NOMO-1 treated with DMSO at 0.1 percent for 48 hours (cell line): Measurements from ENCODE around the gene AKAP8.
A peak's percentile ranks its signal among the peaks of the same experiment; 100 is the strongest.
"Not testable (repeated sequence)": the region's sequence is repeated elsewhere in the genome, so short reads cannot be mapped to it uniquely, and the experiment has no call there.

ENCODE experiments used
- DNase-seq: peaks from one replicate; lab custom pipeline; 2025; ENCODE audit not compliant: unreplicated experiment; lab: John Stamatoyannopoulos, UW

AKAP8 gene

DNA sequence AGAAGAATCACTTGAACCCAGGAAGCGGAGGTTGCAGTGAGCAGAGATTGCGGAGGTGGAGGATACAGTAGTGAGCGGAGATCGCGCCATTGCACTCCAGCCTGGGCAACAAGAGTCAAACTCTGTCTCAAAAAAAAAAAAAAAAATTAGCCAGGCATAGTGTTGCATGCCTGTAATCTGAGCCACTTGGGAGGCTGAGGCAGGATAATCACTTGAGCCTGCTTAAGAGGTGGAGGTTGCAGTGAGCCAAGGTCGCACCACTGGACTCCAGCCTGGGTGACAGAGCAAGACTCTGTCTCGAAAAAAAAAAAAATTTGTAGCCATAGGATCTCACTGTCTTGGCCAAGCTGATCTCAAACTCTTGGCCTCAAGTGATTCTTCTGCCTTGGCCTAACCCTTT, 43.6 kb downstream of the AKAP8 start:
- not testable (repeated sequence) for DNase-seq

GRCh38 chr19:15332311-15332996, 47.1 kb downstream of the AKAP8 start, which contains the start of gene BRD4:
Gene BRD4 (minus strand): TSS chr19:15332539. CDS start chr19:15273099, 59,440 bp downstream.
- peak; percentile 48 for DNase-seq

GRCh38 chr19:15331419-15332310, 47.9 kb downstream of the AKAP8 start:
- peak; percentile 48 for DNase-seq

GRCh38 chr19:15330801-15331418, 48.7 kb downstream of the AKAP8 start:
- DNase-seq: no peak

DNA sequence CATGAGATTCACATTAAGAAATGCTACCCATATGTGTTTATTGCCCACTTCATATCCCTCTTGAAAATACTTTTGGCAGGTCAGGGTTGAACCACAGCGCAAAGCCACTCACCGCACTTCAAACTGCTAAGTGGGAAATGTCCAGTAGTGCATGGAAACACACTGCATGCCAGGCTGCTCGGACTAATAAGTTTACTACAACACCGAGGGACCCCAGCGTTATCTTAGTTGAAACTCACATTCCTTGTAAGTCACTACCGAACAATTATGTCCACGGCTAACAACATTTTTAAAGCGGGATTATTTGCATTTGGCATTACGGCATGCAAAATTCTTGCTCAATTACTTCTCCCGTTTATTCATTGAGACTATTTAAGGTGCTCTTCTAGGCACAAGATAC, 51.3 kb downstream of the AKAP8 start:
- DNase-seq: no peak

GRCh38 chr19:15324791-15325519, 54.6 kb downstream of the AKAP8 start:
- no peak for DNase-seq

GRCh38 chr19:15323496-15324235, 55.9 kb downstream of the AKAP8 start:
- DNase-seq: peak; percentile 19

GRCh38 chr19:15321739-15322138, 57.8 kb downstream of the AKAP8 start:
- no peak for DNase-seq

DNA sequence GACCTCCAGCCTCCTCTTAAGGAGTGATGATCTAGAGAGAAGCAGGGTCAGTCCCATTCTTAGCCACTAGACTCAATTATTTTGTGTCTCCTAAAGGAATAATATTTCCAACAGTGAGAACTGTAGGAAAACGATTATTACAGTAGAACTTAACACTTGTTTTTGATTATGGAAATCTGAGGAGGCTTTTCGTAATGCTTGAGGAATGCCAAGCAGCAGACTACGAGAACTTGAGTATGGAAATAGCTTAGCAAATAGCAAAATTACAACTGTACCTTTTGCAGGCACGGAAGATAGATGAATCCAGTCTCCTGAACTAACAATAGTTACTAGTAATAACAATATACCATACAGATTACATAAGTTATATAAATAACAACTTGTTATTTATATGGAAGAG, 59.5 kb downstream of the AKAP8 start:
- no peak for DNase-seq

GRCh38 chr19:15318241-15318691, 61.3 kb downstream of the AKAP8 start:
- no peak for DNase-seq

DNA sequence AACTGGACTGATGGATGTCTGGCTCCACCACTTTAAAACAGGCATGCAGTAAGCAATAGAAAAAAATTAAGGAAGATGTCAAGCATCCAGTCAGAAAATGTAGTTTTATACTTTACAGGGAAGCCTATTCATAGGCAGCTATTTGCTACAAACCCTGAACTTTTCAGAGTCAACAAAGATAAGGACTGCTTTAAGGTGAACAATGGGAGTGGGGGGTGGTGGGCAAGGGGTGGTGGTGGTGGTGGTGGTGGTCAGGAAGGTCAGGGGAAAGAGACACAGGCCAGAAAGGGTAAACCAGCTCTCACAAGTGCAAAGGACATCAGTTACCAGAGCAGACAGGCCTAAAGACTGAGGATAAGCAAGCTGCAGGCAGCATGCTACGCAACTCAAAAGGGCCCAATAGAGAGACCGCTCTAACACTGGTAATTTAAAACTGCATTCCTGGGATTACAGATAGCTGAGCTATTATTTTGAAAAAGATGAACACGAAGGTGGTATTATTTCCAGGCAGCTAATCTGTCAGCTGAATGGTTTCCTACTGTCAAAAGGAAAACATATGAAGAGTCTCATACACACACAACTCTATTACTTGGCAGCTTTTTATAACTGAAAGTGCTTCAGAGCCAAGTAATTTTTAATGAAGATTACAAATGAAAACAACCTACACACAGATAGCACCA, 62.1 kb downstream of the AKAP8 start:
- DNase-seq: no peak

GRCh38 chr19:15316498-15316897, 63.1 kb downstream of the AKAP8 start:
- peak; percentile 57 for DNase-seq

DNA sequence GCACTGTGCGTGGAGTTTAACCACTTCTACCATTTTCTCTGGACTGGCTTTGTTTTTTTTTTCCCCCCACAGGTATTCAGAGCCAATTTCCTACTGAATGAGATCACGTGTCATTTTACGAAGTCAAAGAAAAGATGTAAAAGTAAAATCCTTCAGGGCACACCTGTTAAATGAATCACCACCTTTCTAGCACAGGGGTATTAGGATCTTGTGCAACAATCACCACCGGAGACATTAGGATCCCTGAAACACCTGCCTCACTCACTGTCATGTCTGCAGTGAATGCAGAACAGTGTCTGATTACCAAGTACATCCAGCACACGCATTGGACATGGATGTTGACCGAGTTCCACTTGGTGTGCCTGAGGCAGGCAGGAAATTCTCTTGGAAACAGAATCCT, 64.5 kb downstream of the AKAP8 start:
- no peak for DNase-seq

DNA sequence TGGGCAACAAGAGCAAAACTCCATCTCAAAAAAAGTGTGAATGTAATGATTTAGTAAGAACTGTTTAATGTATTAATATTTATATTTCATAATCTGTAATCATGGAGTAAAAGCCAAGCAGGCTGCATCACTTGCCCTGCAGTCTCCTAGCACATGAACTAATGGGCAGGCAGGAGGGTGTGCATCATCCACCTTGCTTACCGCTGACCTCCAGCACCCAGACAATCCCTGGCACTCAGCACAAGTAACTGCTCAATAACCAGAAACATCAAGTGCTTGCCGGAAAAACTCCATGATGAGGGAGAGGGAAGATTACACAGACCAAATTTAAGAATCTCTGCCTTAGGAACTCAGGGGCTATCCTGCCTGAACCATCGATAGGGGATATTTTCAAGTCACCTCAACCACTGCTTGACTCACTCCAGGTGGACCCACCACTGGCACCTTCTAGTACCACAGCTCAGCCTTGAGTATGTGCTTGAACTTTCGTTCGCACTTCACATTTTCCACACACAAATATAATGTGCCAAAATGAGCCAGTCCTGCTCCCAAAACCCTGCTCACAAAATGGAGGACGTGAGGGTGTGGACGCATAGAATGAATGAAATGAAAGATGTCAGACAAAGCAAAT, 65.8 kb downstream of the AKAP8 start:
- DNase-seq: no peak

DNA sequence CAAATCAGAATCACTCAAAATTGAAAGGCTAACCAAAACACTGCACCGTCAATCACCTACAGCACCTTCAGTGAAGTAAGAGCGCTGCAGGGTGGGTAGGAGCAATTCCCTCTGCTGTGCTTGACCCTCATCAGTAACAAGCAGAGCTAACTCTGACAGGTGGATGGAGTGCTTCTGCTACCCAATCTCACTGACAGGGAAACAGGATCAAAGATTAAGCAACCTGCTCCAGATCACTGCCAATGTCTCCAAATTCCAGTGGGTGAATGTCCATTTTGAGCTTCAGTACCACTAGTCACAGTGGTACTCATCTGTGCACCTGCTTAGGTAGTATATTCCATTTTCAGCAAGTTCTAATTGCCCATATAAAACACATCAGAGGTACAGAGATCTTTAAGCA, 72.4 kb downstream of the AKAP8 start:
- no peak for DNase-seq

- no peak for DNase-seq
Measured at GRCh38 chr19:15305582-15306334, 73.8 kb downstream of the AKAP8 start.

DNA sequence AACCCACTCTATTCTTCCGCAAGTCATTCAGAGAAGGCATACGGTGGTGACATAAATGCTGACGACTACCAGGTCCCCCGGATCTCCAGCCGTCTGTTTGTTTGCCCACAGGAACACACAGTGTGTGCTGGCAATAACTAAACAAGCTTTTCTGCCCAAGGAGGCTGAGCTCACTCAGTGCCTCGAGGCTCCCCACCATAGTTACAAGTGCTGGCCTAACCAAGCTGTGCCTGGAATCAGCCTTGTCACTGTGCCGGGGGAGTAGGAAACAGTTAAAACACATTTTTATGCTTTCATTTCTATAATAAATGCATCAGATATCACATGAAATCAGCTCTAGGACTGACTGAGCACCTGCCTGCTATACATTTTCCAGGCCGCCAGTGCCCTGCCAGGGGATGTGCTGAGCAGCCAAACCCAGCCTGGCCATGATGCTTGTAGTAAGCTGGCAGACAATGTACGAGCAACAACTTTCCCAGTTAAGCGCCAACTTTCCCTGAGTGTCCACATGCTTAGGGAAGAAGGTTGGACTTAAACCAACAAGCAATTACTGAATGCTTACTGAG, 75.4 kb downstream of the AKAP8 start:
- DNase-seq: no peak
